ENCODE data around the gene CREB1. TPM values are rescaled to one million over a fixed set of nuclear protein-coding genes. Genes with fewer than 3 reads are reported as not detected.

CREB1 gene
- total RNA-seq, 1 donor from 2014 or later, result 127 TPM

- Mint-ChIP-seq H3K36me3 (ENCODE audit: low read depth) (peaks cover 30% of the 10 kb centered on the region), H3K27ac (no peak overlapping the region), H3K4me3 (no peak overlapping the region), H3K27me3 (no peaks in the 10 kb centered on the region), H3K9me3 (no peaks in the 10 kb centered on the region), H3K4me1 (peaks cover 61% of the 10 kb centered on the region)
- no peak for TF ChIP-seq CTCF (IDR thresholded peaks at IDR 0.05)
- intact Hi-C loops (cut with micrococcal nuclease), result no loop called here
- DNase-seq (no peak), ATAC-seq (ENCODE audit: low read depth) (no peak)
- ChIA-PET CTCF (interaction anchor here (0.7 kb wide), 1 partner anchor 21 kb away, joined by 3 read pairs; no protein-coding TSS in a partner anchor), POLR2A (no interaction called here)
These were observed 17.1 kb downstream of the CREB1 start for GRCh38 chr2:207546822-207547221.

GRCh38 chr2:207549145-207549544 is 19.4 kb downstream of the CREB1 start:
- H3K27me3 Mint-ChIP-seq, result no peaks in the 10 kb centered on the region
- TF ChIP-seq CTCF (IDR thresholded peaks at IDR 0.05), result no peak
- ChIA-PET POLR2A (interaction anchor here (0.6 to 1.2 kb wide), 3 partner anchors 8 to 71 kb away, joined by 3 to 5 read pairs (median 3); no protein-coding TSS in a partner anchor), CTCF (no interaction called here)
- peaks cover 61% of the 10 kb centered on the region for H3K4me1 Mint-ChIP-seq
- no peak overlapping the region for H3K4me3 Mint-ChIP-seq
- DNase-seq (no peak), ATAC-seq (ENCODE audit: low read depth) (no peak)
- no peak overlapping the region for H3K27ac Mint-ChIP-seq
- intact Hi-C loops (cut with micrococcal nuclease), result loop anchor here (2.0 kb wide), 1 partner anchor 14 kb away; no protein-coding TSS in a partner anchor
- H3K9me3 Mint-ChIP-seq, result no peaks in the 10 kb centered on the region
- H3K36me3 Mint-ChIP-seq (ENCODE audit: low read depth), result peaks cover 32% of the 10 kb centered on the region

- intact Hi-C loops (cut with micrococcal nuclease), result no loop called here
- POLR2A ChIA-PET, result no interaction called here
- Mint-ChIP-seq H3K27me3 (no peaks in the 10 kb centered on the region), H3K9me3 (no peaks in the 10 kb centered on the region), H3K4me3 (no peak overlapping the region), H3K27ac (no peak overlapping the region), H3K36me3 (ENCODE audit: low read depth) (peaks cover 69% of the 10 kb centered on the region), H3K4me1 (peaks cover 24% of the 10 kb centered on the region)
- DNase-seq (no peak), ATAC-seq (ENCODE audit: low read depth) (no peak)
- TF ChIP-seq CTCF (IDR thresholded peaks at IDR 0.05), result no peak
- CTCF ChIA-PET, result no interaction called here
These were observed 28.3 kb downstream of the CREB1 start for GRCh38 chr2:207558079-207558491.

- peak overlapping the region; percentile 27 for H3K27ac Mint-ChIP-seq
- ChIA-PET POLR2A (no interaction called here), CTCF (no interaction called here)
- H3K27me3 Mint-ChIP-seq, result no peaks in the 10 kb centered on the region
- DNase-seq, result no peak
- ATAC-seq (ENCODE audit: low read depth), result no peak
- TF ChIP-seq CTCF (IDR thresholded peaks at IDR 0.05), result no peak
- H3K4me3 Mint-ChIP-seq, result no peak overlapping the region
- H3K9me3 Mint-ChIP-seq, result no peaks in the 10 kb centered on the region
- peaks cover 82% of the 10 kb centered on the region for H3K36me3 Mint-ChIP-seq (ENCODE audit: low read depth)
- peaks cover 3% of the 10 kb centered on the region for H3K4me1 Mint-ChIP-seq
- intact Hi-C loops (cut with micrococcal nuclease), result loop anchor here (2.0 kb wide), 1 partner anchor 13 kb away; no protein-coding TSS in a partner anchor
These were observed 31.8 kb downstream of the CREB1 start for GRCh38 chr2:207561386-207562080.

GRCh38 chr2:207565736-207566500 is 36.2 kb downstream of the CREB1 start:
- Mint-ChIP-seq H3K9me3 (no peaks in the 10 kb centered on the region), H3K4me1 (peaks cover 2% of the 10 kb centered on the region), H3K27me3 (no peaks in the 10 kb centered on the region), H3K27ac (peak overlapping the region; percentile 2), H3K36me3 (ENCODE audit: low read depth) (peaks cover 81% of the 10 kb centered on the region), H3K4me3 (no peak overlapping the region)
- POLR2A ChIA-PET, result no interaction called here
- no peak for DNase-seq
- intact Hi-C loops (cut with micrococcal nuclease), result no loop called here
- ATAC-seq (ENCODE audit: low read depth), result no peak
- TF ChIP-seq CTCF (IDR thresholded peaks at IDR 0.05), result no peak
- CTCF ChIA-PET, result no interaction called here
